HepG2 (cell line): ENCODE data around the gene ADGRB3. TPM values are rescaled to one million over a fixed set of nuclear protein-coding genes. Genes with fewer than 3 reads are reported as not detected.

Source experiments
- ARNTL ChIP-seq: sonication (generic); formaldehyde crosslinking; IDR thresholded peaks from 2 replicates; pipeline ENCODE4 v1.4.0; 2020; ENCODE audit warnings: mild to moderate bottlenecking, missing genetic modification reagents
- ATRX ChIP-seq: sonication (generic); formaldehyde crosslinking; IDR thresholded peaks from 2 replicates; pipeline ENCODE4 v1.4.0; 2020; ENCODE audit warnings: missing genetic modification reagents, borderline replicate concordance
- DZIP1 ChIP-seq: sonication (generic); formaldehyde crosslinking; IDR thresholded peaks from 2 replicates; pipeline ENCODE4 v1.5.0; 2020; ENCODE audit warnings: mild to moderate bottlenecking, missing genetic modification reagents
- HNRNPUL1 ChIP-seq: fragments of 200-400 bp; formaldehyde crosslinking; IDR thresholded peaks from 2 replicates; pipeline ENCODE4 v1.6.1; 2017; ENCODE audit warnings: low read depth, mild to moderate bottlenecking, low read length, moderate library complexity
- HOXD1 ChIP-seq: sonication (generic); formaldehyde crosslinking; IDR thresholded peaks from 2 replicates; pipeline ENCODE4 v1.5.0; 2020; ENCODE audit warnings: missing genetic modification reagents
- JARID2 ChIP-seq: sonication (generic); formaldehyde crosslinking; IDR thresholded peaks from 2 replicates; pipeline ENCODE4 v1.8.1; 2023; ENCODE audit warnings: missing genetic modification reagents, inconsistent platforms; ENCODE audit not compliant: insufficient replicate concordance
- NCOA2 ChIP-seq: sonication (generic); formaldehyde crosslinking; IDR thresholded peaks from 2 replicates; pipeline ENCODE4 v1.8.0; 2022; ENCODE audit warnings: inconsistent platforms
- PHF20 ChIP-seq: sonication (generic); formaldehyde crosslinking; IDR thresholded peaks from 2 replicates; pipeline ENCODE4 v1.5.0; 2020; ENCODE audit warnings: mild to moderate bottlenecking, missing genetic modification reagents
- REPIN1 ChIP-seq: sonication (generic); formaldehyde crosslinking; IDR thresholded peaks from 2 replicates; pipeline ENCODE4 v1.8.0; 2022; ENCODE audit warnings: missing genetic modification reagents, low read depth, mild to moderate bottlenecking, borderline replicate concordance
- ZFP62 ChIP-seq: sonication (generic); formaldehyde crosslinking; IDR thresholded peaks from 2 replicates; pipeline ENCODE4 v1.4.0; 2020; ENCODE audit warnings: missing genetic modification reagents
- ZFY ChIP-seq: sonication (generic); formaldehyde crosslinking; IDR thresholded peaks from 2 replicates; pipeline ENCODE4 v1.4.0; 2020; ENCODE audit warnings: missing genetic modification reagents
- ZNF44 ChIP-seq: sonication (generic); formaldehyde crosslinking; IDR thresholded peaks from 2 replicates; pipeline ENCODE4 v1.5.1; 2020; ENCODE audit warnings: mild to moderate bottlenecking, missing genetic modification reagents
- ZNF557 ChIP-seq: sonication (generic); formaldehyde crosslinking; IDR thresholded peaks from 2 replicates; pipeline ENCODE4 v1.4.0; 2020; ENCODE audit warnings: missing genetic modification reagents
- ZNF724P ChIP-seq: sonication (generic); formaldehyde crosslinking; IDR thresholded peaks from 2 replicates; pipeline ENCODE4 v1.8.0; 2022; ENCODE audit warnings: missing genetic modification reagents, borderline replicate concordance
- ZNF746 ChIP-seq: sonication (generic); formaldehyde crosslinking; IDR thresholded peaks from 2 replicates; pipeline ENCODE4 v1.8.0; 2022; ENCODE audit warnings: mild to moderate bottlenecking, missing genetic modification reagents
- ZSCAN12 ChIP-seq: sonication (generic); formaldehyde crosslinking; IDR thresholded peaks from 2 replicates; pipeline ENCODE4 v1.9.0; 2021; ENCODE audit warnings: mild to moderate bottlenecking, missing genetic modification reagents
- polyA plus RNA-seq, 8 experiments: library from polyadenylated mRNA; depleted of rRNA in 3 of 8; stranded (reverse) in 7 of 8; unstranded in 1 of 8; fragments of >200 nt; fragmentation: Illumina TruSeq in 4 of 8; extraction: Trizol in 4 of 8; gene quantifications; 2 replicates each; pipeline versions ENCODE4 v1.2.1 to v1.2.3, GENCODE V29; 2011 to 2016; ENCODE audit warnings: low read depth in 4 of 8, missing spikeins in 1 of 8, mixed read lengths in 1 of 8; ENCODE audit not compliant: insufficient read depth in 1 of 8
- total RNA-seq, 5 experiments: library from RNA; depleted of rRNA; stranded (reverse); fragments of >200 nt; fragmentation: Illumina TruSeq; extraction: Trizol; gene quantifications; 2 replicates each; pipeline ENCODE4 v1.2.3, GENCODE V29; 2016; ENCODE audit warnings: low read depth in 1 of 5
- TF ChIP-seq, protein P1 (sequence below): sonication (generic); formaldehyde crosslinking; IDR thresholded peaks from 2 replicates; pipeline ENCODE4 v1.4.0; 2020; ENCODE audit warnings: mild to moderate bottlenecking, missing genetic modification reagents

ADGRB3 gene
- total and polyA plus RNA-seq, 2 of the 13 experiments (the other 11 are each of a cell fraction or from before 2014, with no cell fraction given), result not detected

- TF ChIP-seq ZNF44 (peak; percentile 83; the same call in 1 of the 2 replicates), ARNTL (CRISPR knock-in tag) (peak; percentile 84), ZNF724P (peak; percentile 85; the same call in 1 of the 2 replicates), ZNF557 (CRISPR knock-in tag) (peak; percentile 99), NCOA2 (CRISPR knock-in tag) (peak; percentile 85), REPIN1 (CRISPR knock-in tag) (peak; percentile 87), DZIP1 (peak; percentile 91), ZSCAN12 (CRISPR knock-in tag) (peak; percentile 99), PHF20 (CRISPR knock-in tag) (peak; percentile 57; the same call in 1 of the 2 replicates), ATRX (CRISPR knock-in tag) (0 out of 2 replicates have a peak, but pooled peaks have one; percentile 57), ZFP62 (CRISPR knock-in tag) (no peak), HNRNPUL1 (no peak), ZNF746 (peak; percentile 75; the same call in 1 of the 2 replicates), ZFY (CRISPR knock-in tag) (peak; percentile 71), JARID2 (CRISPR knock-in tag) (peak; percentile 98), HOXD1 (CRISPR knock-in tag) (peak; percentile 96)
- TF ChIP-seq, protein P1, sequence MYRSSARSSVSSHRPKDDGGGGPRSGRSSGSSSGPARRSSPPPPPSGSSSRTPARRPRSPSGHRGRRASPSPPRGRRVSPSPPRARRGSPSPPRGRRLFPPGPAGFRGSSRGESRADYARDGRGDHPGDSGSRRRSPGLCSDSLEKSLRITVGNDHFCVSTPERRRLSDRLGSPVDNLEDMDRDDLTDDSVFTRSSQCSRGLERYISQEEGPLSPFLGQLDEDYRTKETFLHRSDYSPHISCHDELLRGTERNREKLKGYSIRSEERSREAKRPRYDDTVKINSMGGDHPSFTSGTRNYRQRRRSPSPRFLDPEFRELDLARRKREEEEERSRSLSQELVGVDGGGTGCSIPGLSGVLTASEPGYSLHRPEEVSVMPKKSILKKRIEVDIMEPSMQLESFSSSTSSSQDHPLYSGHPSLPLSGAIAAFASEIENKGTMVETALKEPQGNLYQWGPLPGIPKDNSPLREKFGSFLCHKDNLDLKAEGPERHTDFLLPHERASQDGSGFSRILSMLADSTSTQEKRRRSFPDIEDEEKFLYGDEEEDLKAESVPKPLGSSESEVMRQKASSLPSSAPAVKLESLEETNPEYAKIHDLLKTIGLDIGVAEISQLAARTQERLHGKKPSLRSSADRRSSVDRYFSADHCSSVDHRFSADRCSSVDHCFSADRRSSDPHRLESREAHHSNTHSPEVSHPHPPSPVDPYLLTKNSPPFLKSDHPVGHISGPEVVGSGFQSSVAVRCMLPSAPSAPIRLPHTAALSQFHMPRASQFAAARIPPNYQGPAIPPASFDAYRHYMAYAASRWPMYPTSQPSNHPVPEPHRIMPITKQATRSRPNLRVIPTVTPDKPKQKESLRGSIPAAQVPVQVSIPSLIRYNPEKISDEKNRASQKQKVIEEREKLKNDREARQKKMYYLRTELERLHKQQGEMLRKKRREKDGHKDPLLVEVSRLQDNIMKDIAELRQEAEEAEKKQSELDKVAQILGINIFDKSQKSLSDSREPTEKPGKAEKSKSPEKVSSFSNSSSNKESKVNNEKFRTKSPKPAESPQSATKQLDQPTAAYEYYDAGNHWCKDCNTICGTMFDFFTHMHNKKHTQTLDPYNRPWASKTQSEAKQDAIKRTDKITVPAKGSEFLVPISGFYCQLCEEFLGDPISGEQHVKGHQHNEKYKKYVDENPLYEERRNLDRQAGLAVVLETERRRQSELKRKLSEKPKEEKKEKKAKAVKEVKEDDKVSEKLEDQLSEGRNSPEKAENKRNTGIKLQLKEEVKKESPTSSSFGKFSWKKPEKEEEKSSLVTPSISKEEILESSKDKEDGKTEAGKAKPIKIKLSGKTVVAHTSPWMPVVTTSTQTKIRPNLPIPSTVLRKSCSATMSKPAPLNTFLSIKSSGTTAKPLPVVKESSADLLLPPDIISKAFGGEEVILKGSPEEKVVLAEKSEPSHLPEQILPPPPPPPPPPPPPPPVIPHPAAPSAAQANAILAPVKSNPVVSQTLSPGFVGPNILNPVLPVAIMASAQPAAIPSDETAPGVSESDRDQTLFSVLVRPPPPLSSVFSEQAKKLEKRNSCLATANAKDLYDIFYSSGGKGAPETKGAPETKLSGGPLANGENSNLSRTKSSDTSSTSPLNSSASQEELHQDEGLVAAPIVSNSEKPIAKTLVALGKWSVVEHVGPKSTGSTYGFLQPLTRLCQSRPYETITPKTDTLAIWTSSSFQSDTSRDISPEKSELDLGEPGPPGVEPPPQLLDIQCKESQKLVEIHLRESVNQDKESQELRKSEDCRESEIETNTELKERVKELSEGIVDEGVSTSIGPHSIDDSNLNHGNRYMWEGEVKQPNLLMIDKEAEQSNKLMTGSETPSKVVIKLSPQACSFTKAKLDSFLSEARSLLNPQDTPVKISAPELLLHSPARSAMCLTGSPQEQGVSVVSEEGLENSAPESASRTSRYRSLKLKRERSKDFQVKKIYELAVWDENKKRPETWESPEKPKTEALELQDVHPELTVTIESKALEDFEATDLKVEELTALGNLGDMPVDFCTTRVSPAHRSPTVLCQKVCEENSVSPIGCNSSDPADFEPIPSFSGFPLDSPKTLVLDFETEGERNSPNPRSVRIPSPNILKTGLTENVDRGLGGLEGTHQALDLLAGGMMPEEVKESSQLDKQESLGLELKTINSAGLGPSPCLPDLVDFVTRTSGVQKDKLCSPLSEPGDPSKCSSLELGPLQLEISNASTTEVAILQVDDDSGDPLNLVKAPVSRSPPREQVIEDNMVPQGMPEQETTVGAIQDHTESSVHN, result peak; percentile 80; the same call in 1 of the 2 replicates
These were observed 597.9 kb downstream of the ADGRB3 start (continued) for GRCh38 chr6:69232911-69233448.
